MM.1S (cell line): ENCODE results near the gene NBEA.

Experiments used
- DNase-seq: peaks from one replicate; pipeline ENCODE4 v3.0.0-alpha.2; 2015
- H2AFZ ChIP-seq: fragments of 300-600 bp; sonication (generic); 2 replicates; pipeline ENCODE4 v1.6.0; 2016; ENCODE audit warnings: antibody characterized with exemption, low read length
- H3F3A ChIP-seq: fragments of 300-600 bp; sonication (generic); 2 replicates; pipeline ENCODE4 v1.6.1; 2016; ENCODE audit warnings: mild to moderate bottlenecking, antibody characterized with exemption, low read length, moderate library complexity, mixed read lengths; ENCODE audit not compliant: insufficient read depth
- H3K27ac ChIP-seq: fragments of 300-600 bp; sonication (generic); 2 replicates; pipeline ENCODE4 v1.5.1; 2016; ENCODE audit warnings: mild to moderate bottlenecking, low read length
- H3K27me3 ChIP-seq: fragments of 300-600 bp; sonication (generic); replicated peaks from 2 replicates; pipeline ENCODE4 v1.6.0; 2016; ENCODE audit warnings: low read length; ENCODE audit not compliant: insufficient read depth
- H3K36me3 ChIP-seq: fragments of 300-600 bp; sonication (generic); replicated peaks from 2 replicates; pipeline ENCODE4 v1.6.1; 2016; ENCODE audit warnings: mild to moderate bottlenecking, low read length, mixed read lengths; ENCODE audit not compliant: insufficient read depth
- H3K4me1 ChIP-seq: fragments of 300-600 bp; sonication (generic); 2 replicates; pipeline ENCODE4 v1.6.1; 2016; ENCODE audit warnings: low read length, mixed read lengths
- H3K4me2 ChIP-seq: fragments of 300-600 bp; sonication (generic); 2 replicates; pipeline ENCODE4 v1.6.0; 2016; ENCODE audit warnings: low read depth, low read length
- H3K4me3 ChIP-seq: fragments of 300-600 bp; sonication (generic); 2 replicates; pipeline ENCODE4 v1.5.1; 2016; ENCODE audit warnings: low read length, mixed read lengths
- H3K79me2 ChIP-seq: fragments of 300-600 bp; sonication (generic); 2 replicates; pipeline ENCODE4 v1.6.1; 2016; ENCODE audit warnings: mixed run types, low read length, mixed read lengths
- H3K9ac ChIP-seq: fragments of 300-600 bp; sonication (generic); 2 replicates; pipeline ENCODE4 v1.6.1; 2016; ENCODE audit warnings: low read length, mixed read lengths
- H3K9me2 ChIP-seq: fragments of 300-600 bp; sonication (generic); replicated peaks from 2 replicates; pipeline ENCODE4 v1.6.1; 2016; ENCODE audit warnings: mild to moderate bottlenecking, low read length, mixed read lengths; ENCODE audit not compliant: insufficient read depth
- H3K9me3 ChIP-seq: fragments of 300-600 bp; sonication (generic); replicated peaks from 2 replicates; pipeline ENCODE4 v1.6.1; 2016; ENCODE audit warnings: mild to moderate bottlenecking, low read length, mixed read lengths; ENCODE audit not compliant: insufficient read depth
- H4K20me1 ChIP-seq: fragments of 300-600 bp; sonication (generic); 2 replicates; pipeline ENCODE4 v1.6.1; 2016; ENCODE audit warnings: mild to moderate bottlenecking, low read length, moderate library complexity, mixed read lengths; ENCODE audit not compliant: insufficient read depth
- EZH2 ChIP-seq: fragments of 300-600 bp; sonication (generic); optimal IDR thresholded peaks from 2 replicates; pipeline ENCODE3; 2017; ENCODE audit warnings: low read depth, mild to moderate bottlenecking, antibody characterized with exemption, low read length, mixed read lengths
- EZH2phosphoT487 ChIP-seq: fragments of 300-600 bp; sonication (generic); IDR thresholded peaks from 2 replicates; pipeline ENCODE4 v1.6.1; 2018; ENCODE audit warnings: antibody characterized with exemption, low read length
- TF ChIP-seq, protein P1 (sequence below): fragments of 300-600 bp; sonication (generic); IDR thresholded peaks from 2 replicates; pipeline ENCODE4 v1.5.1; 2016; ENCODE audit warnings: antibody characterized with exemption, low read length, mixed read lengths

Gene NBEA

DNA sequence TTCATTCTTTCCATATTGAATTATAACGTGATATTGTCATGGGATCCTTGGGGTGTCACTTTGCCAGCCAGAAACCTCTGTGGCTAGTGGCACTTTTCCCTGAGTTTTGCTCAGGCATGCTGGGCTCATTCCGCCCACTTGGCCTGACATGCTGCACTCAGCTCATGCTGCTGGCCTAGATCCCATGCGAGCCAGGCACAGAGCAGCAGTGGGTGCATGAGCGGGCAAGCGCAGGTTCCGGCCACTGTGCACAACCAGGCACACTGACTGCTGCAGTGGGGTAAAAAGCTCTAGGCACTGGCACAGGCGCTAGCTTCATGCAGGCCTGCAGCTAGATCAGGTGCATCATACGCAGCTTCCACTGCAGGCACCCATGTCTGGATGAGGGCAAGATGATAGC is 313.2 kb downstream of the NBEA start:
- Histone ChIP-seq H3K27ac (no peak overlapping the region), H4K20me1 (no peaks in the 10 kb centered on the region), H3K4me2 (no peak overlapping the region), H3K9me3 (no peaks in the 10 kb centered on the region), H3F3A (no peaks in the 10 kb centered on the region), H3K9ac (no peak overlapping the region), H3K27me3 (no peaks in the 10 kb centered on the region), H3K4me1 (no peaks in the 10 kb centered on the region), H3K9me2 (no peaks in the 10 kb centered on the region), H3K36me3 (no peaks in the 10 kb centered on the region), H3K4me3 (no peak overlapping the region), H3K79me2 (no peaks in the 10 kb centered on the region), H2AFZ (no peak overlapping the region)
- DNase-seq, result no peak
- TF ChIP-seq EZH2, result no peak
- no peak for TF ChIP-seq EZH2phosphoT487

DNA sequence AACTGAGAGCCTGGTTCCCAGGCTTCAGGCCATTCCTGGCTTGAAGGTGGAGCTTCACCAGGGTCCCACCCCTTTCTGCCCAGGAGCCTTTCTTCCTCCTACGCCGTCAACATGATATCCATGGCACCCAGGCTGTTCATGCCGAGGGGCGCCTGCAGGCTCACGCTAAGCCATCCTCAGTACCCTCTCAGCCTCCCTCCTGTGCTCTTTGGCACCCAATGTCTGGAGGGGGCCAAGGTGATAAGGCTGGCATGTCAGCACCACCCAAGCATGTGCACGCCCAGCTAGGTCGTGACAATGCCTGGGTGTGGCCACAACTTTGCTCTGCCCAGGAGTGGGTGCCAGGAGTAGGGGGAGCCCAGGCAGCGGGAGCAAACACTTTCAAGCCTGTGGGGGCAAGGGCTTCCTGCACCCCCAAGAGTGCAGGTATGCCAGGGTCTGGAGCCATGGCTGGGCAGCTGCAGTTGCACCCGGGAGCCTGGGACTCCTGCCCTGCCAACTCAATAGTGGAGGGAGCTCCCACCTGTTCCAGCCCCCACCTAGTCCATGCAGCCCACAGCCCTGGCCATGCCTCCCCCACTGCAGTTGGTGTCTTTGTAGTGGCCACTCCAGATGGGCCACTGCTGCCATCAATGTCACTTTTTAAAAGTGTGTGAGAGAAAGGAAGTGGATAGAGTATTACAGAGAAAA is 314.5 kb downstream of the NBEA start:
- Histone ChIP-seq H3K36me3 (no peaks in the 10 kb centered on the region), H3K9ac (no peak overlapping the region), H3K4me3 (no peak overlapping the region), H2AFZ (no peak overlapping the region), H3K4me1 (no peaks in the 10 kb centered on the region), H3K9me2 (no peaks in the 10 kb centered on the region), H3K9me3 (no peaks in the 10 kb centered on the region), H3K27me3 (no peaks in the 10 kb centered on the region), H4K20me1 (no peaks in the 10 kb centered on the region), H3K27ac (no peak overlapping the region), H3K4me2 (no peak overlapping the region), H3K79me2 (no peaks in the 10 kb centered on the region), H3F3A (no peaks in the 10 kb centered on the region)
- no peak for TF ChIP-seq EZH2phosphoT487
- no peak for TF ChIP-seq EZH2
- TF ChIP-seq, protein P1, sequence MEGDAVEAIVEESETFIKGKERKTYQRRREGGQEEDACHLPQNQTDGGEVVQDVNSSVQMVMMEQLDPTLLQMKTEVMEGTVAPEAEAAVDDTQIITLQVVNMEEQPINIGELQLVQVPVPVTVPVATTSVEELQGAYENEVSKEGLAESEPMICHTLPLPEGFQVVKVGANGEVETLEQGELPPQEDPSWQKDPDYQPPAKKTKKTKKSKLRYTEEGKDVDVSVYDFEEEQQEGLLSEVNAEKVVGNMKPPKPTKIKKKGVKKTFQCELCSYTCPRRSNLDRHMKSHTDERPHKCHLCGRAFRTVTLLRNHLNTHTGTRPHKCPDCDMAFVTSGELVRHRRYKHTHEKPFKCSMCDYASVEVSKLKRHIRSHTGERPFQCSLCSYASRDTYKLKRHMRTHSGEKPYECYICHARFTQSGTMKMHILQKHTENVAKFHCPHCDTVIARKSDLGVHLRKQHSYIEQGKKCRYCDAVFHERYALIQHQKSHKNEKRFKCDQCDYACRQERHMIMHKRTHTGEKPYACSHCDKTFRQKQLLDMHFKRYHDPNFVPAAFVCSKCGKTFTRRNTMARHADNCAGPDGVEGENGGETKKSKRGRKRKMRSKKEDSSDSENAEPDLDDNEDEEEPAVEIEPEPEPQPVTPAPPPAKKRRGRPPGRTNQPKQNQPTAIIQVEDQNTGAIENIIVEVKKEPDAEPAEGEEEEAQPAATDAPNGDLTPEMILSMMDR, result no peak
- DNase-seq, result no peak

DNA sequence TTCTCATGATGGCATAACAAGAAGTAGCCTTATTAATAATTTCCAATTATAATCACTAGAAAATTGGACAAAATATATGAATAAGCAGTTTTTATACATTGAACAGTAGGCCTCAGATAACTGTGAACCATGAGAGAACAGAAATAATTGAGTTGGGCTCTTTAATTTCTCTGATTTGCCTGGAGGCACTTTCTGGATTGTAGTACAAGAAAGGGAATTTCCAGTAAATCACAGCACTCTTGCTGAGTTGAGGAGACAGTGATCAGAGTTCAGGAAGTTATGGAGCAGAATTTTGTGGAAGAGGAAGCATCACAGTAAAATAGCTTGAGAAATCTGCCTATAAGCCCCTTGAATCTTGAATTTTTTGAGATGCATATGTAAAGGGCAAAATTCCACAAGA is 318.2 kb downstream of the NBEA start:
- no peak for DNase-seq
- no peaks in the 10 kb centered on the region for H3K9me2 ChIP-seq
- no peaks in the 10 kb centered on the region for H3F3A ChIP-seq
- no peak overlapping the region for H3K4me2 ChIP-seq
- no peaks in the 10 kb centered on the region for H3K4me1 ChIP-seq
- H3K36me3 ChIP-seq, result no peaks in the 10 kb centered on the region
- H3K9me3 ChIP-seq, result no peaks in the 10 kb centered on the region
- no peaks in the 10 kb centered on the region for H4K20me1 ChIP-seq
- no peak overlapping the region for H2AFZ ChIP-seq
- H3K27me3 ChIP-seq, result no peaks in the 10 kb centered on the region
- no peaks in the 10 kb centered on the region for H3K79me2 ChIP-seq
- H3K9ac ChIP-seq, result no peak overlapping the region
- no peak for TF ChIP-seq EZH2phosphoT487
- no peak for TF ChIP-seq EZH2
- H3K4me3 ChIP-seq, result no peak overlapping the region
- no peak overlapping the region for H3K27ac ChIP-seq

DNA sequence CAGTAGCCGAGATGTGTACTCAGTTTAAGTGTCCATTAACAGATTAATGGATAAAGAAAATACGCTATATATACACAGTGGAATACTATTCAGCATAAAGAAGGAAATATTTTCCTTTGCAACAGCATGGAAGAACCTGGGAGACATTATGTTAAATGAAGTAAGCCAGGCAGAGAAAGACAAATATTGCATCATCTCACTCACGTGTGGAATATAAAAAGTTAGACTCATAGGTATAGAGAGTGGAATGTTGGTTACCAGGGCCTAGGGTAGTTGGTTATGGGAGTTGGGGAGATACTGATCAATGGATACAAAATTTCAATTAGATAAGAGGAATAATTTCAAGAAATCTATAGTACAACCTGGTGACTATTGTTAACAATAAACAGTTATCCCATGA is 324.3 kb downstream of the NBEA start:
- Histone ChIP-seq H2AFZ (no peak overlapping the region), H3K9ac (no peak overlapping the region), H3K4me2 (no peak overlapping the region), H3F3A (no peaks in the 10 kb centered on the region), H3K4me1 (no peaks in the 10 kb centered on the region), H3K27me3 (no peaks in the 10 kb centered on the region), H3K9me2 (no peaks in the 10 kb centered on the region), H4K20me1 (no peaks in the 10 kb centered on the region), H3K27ac (no peak overlapping the region), H3K9me3 (no peaks in the 10 kb centered on the region), H3K4me3 (no peak overlapping the region), H3K79me2 (no peaks in the 10 kb centered on the region), H3K36me3 (no peaks in the 10 kb centered on the region)
- TF ChIP-seq EZH2 (no peak), EZH2phosphoT487 (no peak)
- TF ChIP-seq, protein P1, result no peak
- no peak for DNase-seq
